GM18511 (cell line): Measurements from ENCODE around the gene TRIO.

Experiments used
- ATAC-seq: cut with Tn5 transposase; IDR thresholded peaks from one replicate; pipeline ENCODE4 v1.9.1; 2021; ENCODE audit warnings: mild to moderate bottlenecking, moderate library complexity; ENCODE audit not compliant: unreplicated experiment

TRIO gene

GRCh38 chr5:14492331-14492964 lies 349.3 kb downstream of the TRIO start:
- no peak for ATAC-seq

- no peak for ATAC-seq
Observed at GRCh38 chr5:14495301-14495700, 352.2 kb downstream of the TRIO start.

GRCh38 chr5:14497311-14497710 lies 354.2 kb downstream of the TRIO start:
- ATAC-seq = no peak

GRCh38 chr5:14501353-14502293 lies 358.5 kb downstream of the TRIO start:
- no peak for ATAC-seq

GRCh38 chr5:14502294-14502690 lies 359.1 kb downstream of the TRIO start:
- ATAC-seq = no peak

- ATAC-seq = no peak
Observed at GRCh38 chr5:14503017-14503680, 360.0 kb downstream of the TRIO start.

- no peak for ATAC-seq
Observed at GRCh38 chr5:14503681-14504331, 360.7 kb downstream of the TRIO start.

- no peak for ATAC-seq
Observed at GRCh38 chr5:14504332-14504727, 361.2 kb downstream of the TRIO start.

- no peak for ATAC-seq
Observed at GRCh38 chr5:14504816-14505215, 361.7 kb downstream of the TRIO start.

GRCh38 chr5:14505310-14506139 lies 362.4 kb downstream of the TRIO start:
- ATAC-seq = no peak

GRCh38 chr5:14506140-14506538 lies 363.0 kb downstream of the TRIO start:
- ATAC-seq = no peak

GRCh38 chr5:14506661-14507060 lies 363.5 kb downstream of the TRIO start:
- no peak for ATAC-seq

GRCh38 chr5:14507156-14507941 lies 364.2 kb downstream of the TRIO start:
- no peak for ATAC-seq

- no peak for ATAC-seq
Observed at GRCh38 chr5:14508046-14508445, 364.9 kb downstream of the TRIO start.

- no peak for ATAC-seq
Observed at GRCh38 chr5:14509556-14509955, 366.4 kb downstream of the TRIO start.

- no peak for ATAC-seq
Observed at GRCh38 chr5:14510156-14510734, 367.1 kb downstream of the TRIO start.

- no peak for ATAC-seq
Observed at GRCh38 chr5:14510880-14511279, 367.7 kb downstream of the TRIO start.

GRCh38 chr5:14512574-14512973 lies 369.4 kb downstream of the TRIO start:
- ATAC-seq = no peak

- ATAC-seq = no peak
Observed at GRCh38 chr5:14513266-14513665, 370.1 kb downstream of the TRIO start.
